Thyroid gland (tissue), 4 donors: ENCODE measurements around the gene ZMYND10.

Experiments
- CTCF ChIP-seq, 6 experiments: fragments of 200-600 bp in 3 of 6; fragments of 450-650 bp in 3 of 6; sonication (generic) in 3 of 6; IDR thresholded peaks; one replicate each; pipeline ENCODE4 v1.5.1; 2016 to 2019; ENCODE audit warnings: antibody characterized with exemption in 6 of 6, mild to moderate bottlenecking in 2 of 6, inconsistent platforms in 1 of 6, moderate library complexity in 1 of 6
- POLR2A ChIP-seq, 2 donors: fragments of 450-650 bp; IDR thresholded peaks; one replicate each; pipeline ENCODE4 v1.6.1; 2017; ENCODE audit warnings: antibody characterized with exemption in 2 of 2, mild to moderate bottlenecking in 2 of 2, moderate library complexity in 1 of 2

DNA sequence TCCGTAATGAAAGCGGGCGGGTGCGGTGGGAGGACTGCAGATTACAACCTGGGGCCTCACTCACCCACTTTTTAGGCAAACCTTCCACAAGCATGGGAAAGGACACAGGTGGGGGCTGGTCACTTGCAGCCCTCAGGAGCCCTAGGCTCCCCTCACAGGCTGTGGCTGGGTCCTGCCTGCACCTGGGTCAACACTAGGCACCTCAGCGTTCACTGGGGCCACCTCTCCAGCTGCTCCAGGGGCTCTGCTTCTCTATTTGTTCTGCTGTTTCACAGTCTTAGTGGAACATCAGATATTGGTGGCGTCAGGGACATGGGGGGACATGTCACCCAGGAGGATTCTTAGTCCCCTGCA lies 43.9 kb upstream of the ZMYND10 start:
- TF ChIP-seq CTCF (IDR thresholded peaks at IDR 0.05) (no peak), POLR2A (IDR thresholded peaks at IDR 0.05) (no peak)
